Testis (tissue), 3 donors: ENCODE measurements around the gene RNMT. TPM values are rescaled to one million over a fixed set of nuclear protein-coding genes. Genes with fewer than 3 reads are reported as not detected.
"Not testable (repeated sequence)": the region's sequence is repeated elsewhere in the genome, so short reads cannot be mapped to it uniquely, and the experiment has no call there.

Experiments used
- DNase-seq: peaks from one replicate; pipeline ENCODE4 v3.0.0-alpha.2; 2019
- H3K27ac ChIP-seq, 2 donors: fragments of 200-600 bp; sonication (generic); one replicate each; pipeline ENCODE4 v1.5.1; 2019
- H3K27me3 ChIP-seq: fragments of 200-600 bp; sonication (generic); one replicate; pipeline ENCODE4 v1.5.1; 2019
- H3K36me3 ChIP-seq: fragments of 200-600 bp; sonication (generic); one replicate; pipeline ENCODE4 v1.5.1; 2017; ENCODE audit warnings: low read depth; ENCODE audit errors: missing control alignments
- H3K4me1 ChIP-seq: fragments of 200-600 bp; sonication (generic); one replicate; pipeline ENCODE4 v1.5.1; 2019
- H3K4me3 ChIP-seq, 2 donors: fragments of 200-600 bp; sonication (generic); one replicate each; pipeline ENCODE4 v1.5.1; 2017 to 2019
- H3K9me3 ChIP-seq: fragments of 200-600 bp; sonication (generic); one replicate; pipeline ENCODE4 v1.5.1; 2017
- POLR2A ChIP-seq: fragments of 450-650 bp; IDR thresholded peaks from one replicate; pipeline ENCODE4 v1.6.1; 2017; ENCODE audit warnings: antibody characterized with exemption, mild to moderate bottlenecking, moderate library complexity
- WGBS, 2 donors: methylation state at CpG; one replicate each; pipeline ENCODE4 v1.1.5; 2018; 5-methylcytosine and 5-hydroxymethylcytosine counted together
- intact Hi-C: fragments of 100-400 bp; cut with DNase I; formaldehyde crosslinking; loops from one replicate; pipeline ENCODE4 v1.15.1; 2023; ENCODE audit warnings: low total_unique reads
- polyA plus RNA-seq: library from polyadenylated mRNA; stranded (reverse); fragments of 350-450 nt; fragmentation: Illumina TruSeq; extraction: RNeasy Lipid Tissue Mini Kit (QIAGEN cat#74804); gene quantifications from one replicate; pipeline ENCODE4 v1.2.3, GENCODE V29; 2014; ENCODE audit warnings: low read depth, low replicate concordance; ENCODE audit not compliant: insufficient read depth
- total RNA-seq, 2 donors: library from RNA; depleted of rRNA; stranded (reverse); fragments of >200 nt; gene quantifications; one replicate each; pipeline ENCODE4 v1.2.3, GENCODE V29; 2016
- TF ChIP-seq, protein P1 (sequence below), 3 experiments: fragments of 450-650 bp in 2 of 3; fragments of 200-600 bp in 1 of 3; sonication (generic) in 1 of 3; IDR thresholded peaks; one replicate each; pipeline ENCODE4 v1.5.1; 2016 to 2019; ENCODE audit warnings: antibody characterized with exemption in 3 of 3, mild to moderate bottlenecking in 2 of 3, moderate library complexity in 1 of 3

Gene RNMT
- total and polyA plus RNA-seq, 3 donors from 2014 or later, result 30.5 to 31.3 (median 30.9) TPM

DNA sequence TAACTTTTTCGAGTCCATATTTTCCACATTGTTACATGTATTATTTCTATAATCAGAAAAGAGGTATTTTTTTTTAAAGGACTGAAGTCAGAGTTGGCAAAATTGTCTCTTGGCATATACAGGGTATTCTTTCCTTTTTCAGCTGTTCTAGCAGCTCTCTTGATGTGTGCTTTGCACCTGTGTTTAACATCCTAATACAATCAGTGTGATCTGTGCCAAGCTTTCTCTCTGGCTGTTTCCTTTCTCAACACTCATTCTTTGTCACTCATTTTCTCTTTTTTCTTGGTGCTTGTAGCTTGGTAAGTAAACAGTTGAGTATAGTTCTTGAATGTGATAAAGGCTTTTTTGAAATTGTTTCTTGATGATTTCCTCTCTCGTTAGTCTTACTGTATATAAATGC, 9.2 kb downstream of the RNMT start:
- Histone ChIP-seq H3K27me3 (no peaks in the 10 kb centered on the region), H3K9me3 (no peaks in the 10 kb centered on the region), H3K4me1 (no peaks in the 10 kb centered on the region), H3K27ac (no peak overlapping the region), H3K4me3 (no peak overlapping the region), H3K36me3 (no peaks in the 10 kb centered on the region)
- intact Hi-C loops, result no loop called here
- TF ChIP-seq, protein P1, sequence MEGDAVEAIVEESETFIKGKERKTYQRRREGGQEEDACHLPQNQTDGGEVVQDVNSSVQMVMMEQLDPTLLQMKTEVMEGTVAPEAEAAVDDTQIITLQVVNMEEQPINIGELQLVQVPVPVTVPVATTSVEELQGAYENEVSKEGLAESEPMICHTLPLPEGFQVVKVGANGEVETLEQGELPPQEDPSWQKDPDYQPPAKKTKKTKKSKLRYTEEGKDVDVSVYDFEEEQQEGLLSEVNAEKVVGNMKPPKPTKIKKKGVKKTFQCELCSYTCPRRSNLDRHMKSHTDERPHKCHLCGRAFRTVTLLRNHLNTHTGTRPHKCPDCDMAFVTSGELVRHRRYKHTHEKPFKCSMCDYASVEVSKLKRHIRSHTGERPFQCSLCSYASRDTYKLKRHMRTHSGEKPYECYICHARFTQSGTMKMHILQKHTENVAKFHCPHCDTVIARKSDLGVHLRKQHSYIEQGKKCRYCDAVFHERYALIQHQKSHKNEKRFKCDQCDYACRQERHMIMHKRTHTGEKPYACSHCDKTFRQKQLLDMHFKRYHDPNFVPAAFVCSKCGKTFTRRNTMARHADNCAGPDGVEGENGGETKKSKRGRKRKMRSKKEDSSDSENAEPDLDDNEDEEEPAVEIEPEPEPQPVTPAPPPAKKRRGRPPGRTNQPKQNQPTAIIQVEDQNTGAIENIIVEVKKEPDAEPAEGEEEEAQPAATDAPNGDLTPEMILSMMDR (IDR thresholded peaks at IDR 0.05), result no peak
- TF ChIP-seq POLR2A, result no peak
- no peak for DNase-seq
- WGBS, 2 donors, result 83 to 94% methylated on average over 2 of the region's 2 CpGs

DNA sequence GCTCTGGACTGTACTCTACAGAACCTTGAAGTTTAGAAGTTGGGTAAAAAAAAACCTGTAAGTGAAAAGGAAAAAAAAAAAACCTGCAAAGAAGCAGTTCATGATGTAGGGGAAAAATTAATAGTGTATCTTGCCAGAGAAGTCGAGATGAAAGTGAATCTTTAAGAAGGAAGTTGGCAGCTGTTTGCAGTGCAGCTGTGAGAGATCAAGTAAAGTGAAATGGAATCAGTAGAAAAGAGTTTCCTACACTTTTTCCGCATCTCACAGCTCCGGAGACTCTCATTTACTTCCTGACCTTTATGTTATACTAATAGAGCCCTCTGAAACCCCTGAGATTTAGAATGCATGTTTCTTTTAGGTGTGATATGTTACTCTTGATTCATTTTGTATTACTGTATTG, 19.2 kb downstream of the RNMT start:
- H3K36me3 ChIP-seq, result peaks cover 3% of the 10 kb centered on the region
- no peaks in the 10 kb centered on the region for H3K4me1 ChIP-seq
- no peak for TF ChIP-seq POLR2A
- TF ChIP-seq, protein P1 (IDR thresholded peaks at IDR 0.05), result no peak

DNA sequence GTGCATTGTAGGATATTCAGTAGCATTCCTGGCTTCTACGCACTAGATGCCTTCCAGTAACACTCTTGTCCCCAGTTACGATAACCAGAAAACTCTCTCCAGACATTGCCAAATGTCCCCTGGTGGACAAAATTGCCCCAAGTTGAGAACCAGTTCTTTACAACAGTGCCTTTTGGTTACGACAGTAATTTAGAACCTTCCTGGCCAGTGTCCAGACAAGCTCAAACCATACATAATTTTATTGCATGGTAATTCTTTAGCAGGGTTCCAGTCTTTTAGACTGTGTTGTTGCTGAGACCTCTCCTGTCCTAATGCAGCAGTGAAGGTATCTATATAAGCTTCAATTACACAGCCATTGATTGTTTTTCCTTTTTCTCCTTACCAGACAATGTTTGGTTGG, 20.2 kb downstream of the RNMT start:
- Histone ChIP-seq H3K27me3 (no peaks in the 10 kb centered on the region), H3K36me3 (peaks cover 3% of the 10 kb centered on the region), H3K4me3 (no peak overlapping the region), H3K27ac (no peak overlapping the region), H3K4me1 (no peaks in the 10 kb centered on the region), H3K9me3 (no peaks in the 10 kb centered on the region)
- TF ChIP-seq, protein P1 (IDR thresholded peaks at IDR 0.05), result no peak
- TF ChIP-seq POLR2A, result no peak
- no peak for DNase-seq
- whole genome bisulfite sequencing, 2 donors, result 88 to 90% methylated on average over 3 of the region's 3 CpGs
- intact Hi-C loops, result no loop called here

More for the DNA sequence above, 19.2 kb downstream of the RNMT start:
- no peak overlapping the region for H3K4me3 ChIP-seq
- intact Hi-C loops, result no loop called here
- DNase-seq, result no peak
- no peaks in the 10 kb centered on the region for H3K27me3 ChIP-seq
- H3K27ac ChIP-seq, result no peak overlapping the region
- no peaks in the 10 kb centered on the region for H3K9me3 ChIP-seq
- 62 to 67% methylated on average over 3 of the region's 3 CpGs for WGBS, 2 donors

DNA sequence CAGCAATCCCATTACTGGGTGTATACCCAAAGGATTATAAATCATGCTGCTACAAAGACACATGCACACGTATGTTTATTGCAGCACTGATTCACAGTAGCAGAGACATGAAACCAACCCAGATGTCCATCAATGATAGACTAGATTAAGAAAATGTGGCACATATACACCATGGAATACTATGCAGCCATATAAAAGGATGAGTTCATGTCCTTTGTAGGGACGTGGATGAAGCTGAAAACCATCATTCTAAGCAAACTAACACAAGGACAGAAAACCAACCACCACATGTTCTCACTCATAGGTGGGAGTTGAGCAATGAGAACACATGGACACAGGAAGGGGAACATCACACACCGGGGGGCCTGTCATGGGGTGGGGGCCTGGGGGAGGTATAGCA, 25.1 kb downstream of the RNMT start:
- H3K4me3 ChIP-seq, DNase-seq, intact Hi-C loops: not testable (repeated sequence)

DNA sequence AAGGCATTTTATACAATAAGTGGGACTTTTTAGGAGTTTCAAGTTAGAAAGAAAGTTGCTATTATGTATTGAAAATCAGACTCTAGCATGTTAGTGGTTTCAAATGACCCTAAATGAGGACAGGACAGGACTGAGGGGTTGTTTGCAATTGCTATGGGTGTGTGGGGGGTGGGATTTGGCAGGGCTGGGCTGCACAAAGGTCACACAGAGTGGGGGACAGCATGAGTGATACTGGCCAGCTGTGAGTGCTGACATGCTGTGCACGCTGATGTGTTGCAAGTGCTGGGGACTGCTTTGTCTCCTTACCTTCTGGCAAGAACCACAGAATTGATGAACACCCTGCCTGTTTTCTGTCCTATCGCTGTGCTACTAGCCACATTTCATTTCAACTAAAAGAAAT, 29.8 kb downstream of the RNMT start:
- Histone ChIP-seq H3K9me3 (no peaks in the 10 kb centered on the region), H3K27me3 (no peaks in the 10 kb centered on the region), H3K36me3 (no peaks in the 10 kb centered on the region), H3K4me1 (no peaks in the 10 kb centered on the region), H3K27ac (no peak overlapping the region), H3K4me3 (no peak overlapping the region)
- TF ChIP-seq, protein P1 (IDR thresholded peaks at IDR 0.05), result no peak
- TF ChIP-seq POLR2A, result no peak
- DNase-seq, result no peak
- intact Hi-C loops, result no loop called here
- WGBS, 2 donors, result 98 to 100% methylated on average over 2 of the region's 2 CpGs

More for the DNA sequence above, 25.1 kb downstream of the RNMT start:
- H3K27ac ChIP-seq, H3K4me1 ChIP-seq, H3K9me3 ChIP-seq, H3K27me3 ChIP-seq, H3K36me3 ChIP-seq: not testable (repeated sequence)
- 94 to 97% methylated on average over 3 of the region's 3 CpGs for WGBS, 2 donors
